SK-MEL-5 (cell line): Measurements from ENCODE around the gene HSF2BP. TPM values are rescaled to one million over a fixed set of nuclear protein-coding genes. Genes with fewer than 3 reads are reported as not detected.
"Not testable (repeated sequence)": the region's sequence is repeated elsewhere in the genome, so short reads cannot be mapped to it uniquely, and the experiment has no call there.

Experiments used
- DNase-seq: peaks from one replicate; pipeline ENCODE4 v3.0.0-alpha.2; 2016; ENCODE audit warnings: low read depth, low spot score
- in situ Hi-C: cut with HindIII; loops from 2 replicates; pipeline ENCODE4 v1.10.0; 2016; ENCODE audit warnings: low sequenced_read_pairs, high pct_unique_total_duplicates, low pct_unique_long_range_greater_than_20kb
- polyA plus RNA-seq, 2 experiments: library from polyadenylated mRNA; depleted of rRNA; stranded (reverse); fragments of >200 nt; gene quantifications; 2 replicates each; pipeline ENCODE4 v1.2.3, GENCODE V29; 2015
- total RNA-seq: library from RNA; depleted of rRNA; stranded (reverse); fragments of >200 nt; shearing (Covaris generic); gene quantifications from 2 replicates; pipeline ENCODE4 v1.2.3, GENCODE V29; 2014; rRNA removed

The HSF2BP gene
- total RNA-seq: 0.40 and 0.77 TPM in 2 replicates
- polyA plus RNA-seq (2015; cell fraction: cytosol; rRNA removed): 0.22 and 1.7 TPM in 2 replicates
- 0.72 TPM in 1 of 2 replicates, not detected in the other for polyA plus RNA-seq (2015; cell fraction: nucleus; rRNA removed)

DNA sequence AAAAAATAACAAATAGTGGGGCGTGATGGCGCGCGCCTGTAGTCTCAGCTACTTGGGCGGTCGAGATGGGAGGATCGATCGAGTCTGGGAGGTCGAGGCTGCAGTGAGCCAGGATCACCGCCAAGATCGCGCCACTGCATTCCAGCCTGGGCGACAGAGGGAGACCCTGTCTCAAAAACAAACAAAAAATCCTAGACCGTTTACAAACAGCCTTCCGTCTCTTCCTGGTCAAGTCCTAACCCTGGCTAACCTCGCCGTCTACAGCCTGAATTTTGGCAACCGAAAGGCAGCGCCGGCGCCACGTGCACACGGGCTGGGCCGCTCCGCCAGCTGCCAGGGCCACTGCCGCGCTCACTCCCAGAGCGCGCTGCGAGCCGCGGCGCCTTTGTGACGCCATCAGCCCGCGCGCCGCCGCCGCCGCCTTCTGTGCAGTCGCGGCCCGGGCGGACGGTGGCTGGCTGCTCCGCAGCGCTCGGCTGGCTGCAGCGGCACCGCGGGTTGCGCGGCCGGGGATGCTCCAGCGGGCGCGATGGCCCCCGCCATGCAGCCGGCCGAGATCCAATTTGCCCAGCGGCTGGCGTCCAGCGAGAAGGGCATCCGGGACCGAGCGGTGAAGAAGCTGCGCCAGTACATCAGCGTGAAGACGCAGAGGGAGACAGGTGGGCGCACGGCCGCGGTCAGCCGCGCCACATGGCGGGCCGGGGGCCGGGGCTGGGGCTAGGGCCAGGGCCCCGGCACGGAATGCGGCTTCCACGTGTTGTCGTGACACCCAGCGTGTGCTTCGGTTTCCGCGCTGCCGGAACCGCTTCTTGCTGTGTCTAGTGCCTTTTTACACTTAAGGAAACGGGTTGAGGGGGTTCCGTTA, at the start of gene HSF2BP, which contains the start of gene RRP1B:
TSS of gene HSF2BP (minus strand) at position 353 of the 865 bp plus-strand sequence. CDS start 1,392 bp downstream, outside the sequence.
TSS of gene RRP1B (plus strand) at position 425 of the 865 bp plus-strand sequence. CDS start at position 530, 105 bp downstream.
- in situ Hi-C loops: no loop called here
- DNase-seq: peak; percentile 76

DNA sequence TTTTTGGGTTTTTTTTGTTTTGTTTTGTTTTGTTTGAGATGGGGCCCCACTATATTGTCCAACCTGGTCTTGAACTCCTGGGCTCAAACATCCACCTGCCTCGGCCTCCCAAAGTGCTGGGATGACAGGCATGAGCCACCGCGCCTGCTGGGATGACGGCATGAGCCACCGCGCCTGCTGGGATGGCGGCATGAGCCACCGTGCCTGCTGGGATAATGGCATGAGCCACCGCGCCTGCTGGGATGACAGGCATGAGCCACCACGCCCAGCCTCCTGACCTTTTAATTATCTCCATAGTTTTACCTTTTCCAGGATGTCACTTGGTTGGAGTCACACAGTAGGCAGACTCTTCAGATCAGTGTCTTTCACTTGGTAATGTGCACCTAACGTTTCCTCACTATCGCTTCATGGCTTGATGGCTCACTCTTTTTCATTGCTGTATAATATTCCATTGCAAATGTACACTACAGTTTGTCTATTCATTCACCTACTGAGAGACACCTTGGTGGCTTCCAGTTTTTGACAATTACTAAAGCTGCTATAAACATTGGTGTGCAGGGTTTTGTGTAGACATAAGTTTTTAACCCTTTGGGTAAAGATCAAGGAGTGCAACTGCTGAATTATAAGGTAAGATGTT, 49.6 kb upstream of the HSF2BP start:
- in situ Hi-C loops: no loop called here
- no peak for DNase-seq

DNA sequence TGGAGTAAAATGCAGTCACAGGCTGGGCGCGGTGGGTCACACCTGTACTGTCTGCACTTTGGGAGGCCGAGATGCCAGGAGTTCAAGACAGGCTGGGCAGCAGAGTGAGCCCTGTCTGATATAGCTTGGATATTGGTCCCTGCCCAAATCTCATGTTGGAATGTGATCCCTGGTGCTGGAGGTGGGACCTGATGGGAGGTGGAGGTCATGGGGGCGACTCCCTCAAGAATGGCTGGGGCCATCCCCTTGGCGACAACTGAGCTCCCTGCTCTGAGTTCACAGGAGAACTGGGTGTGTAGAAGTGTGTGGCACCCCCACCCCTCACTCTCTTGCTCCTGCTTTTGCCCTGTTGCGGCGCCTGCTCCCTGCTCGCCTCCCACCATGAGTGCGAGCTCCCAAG, 48.2 kb upstream of the HSF2BP start:
- in situ Hi-C loops: no loop called here

DNA sequence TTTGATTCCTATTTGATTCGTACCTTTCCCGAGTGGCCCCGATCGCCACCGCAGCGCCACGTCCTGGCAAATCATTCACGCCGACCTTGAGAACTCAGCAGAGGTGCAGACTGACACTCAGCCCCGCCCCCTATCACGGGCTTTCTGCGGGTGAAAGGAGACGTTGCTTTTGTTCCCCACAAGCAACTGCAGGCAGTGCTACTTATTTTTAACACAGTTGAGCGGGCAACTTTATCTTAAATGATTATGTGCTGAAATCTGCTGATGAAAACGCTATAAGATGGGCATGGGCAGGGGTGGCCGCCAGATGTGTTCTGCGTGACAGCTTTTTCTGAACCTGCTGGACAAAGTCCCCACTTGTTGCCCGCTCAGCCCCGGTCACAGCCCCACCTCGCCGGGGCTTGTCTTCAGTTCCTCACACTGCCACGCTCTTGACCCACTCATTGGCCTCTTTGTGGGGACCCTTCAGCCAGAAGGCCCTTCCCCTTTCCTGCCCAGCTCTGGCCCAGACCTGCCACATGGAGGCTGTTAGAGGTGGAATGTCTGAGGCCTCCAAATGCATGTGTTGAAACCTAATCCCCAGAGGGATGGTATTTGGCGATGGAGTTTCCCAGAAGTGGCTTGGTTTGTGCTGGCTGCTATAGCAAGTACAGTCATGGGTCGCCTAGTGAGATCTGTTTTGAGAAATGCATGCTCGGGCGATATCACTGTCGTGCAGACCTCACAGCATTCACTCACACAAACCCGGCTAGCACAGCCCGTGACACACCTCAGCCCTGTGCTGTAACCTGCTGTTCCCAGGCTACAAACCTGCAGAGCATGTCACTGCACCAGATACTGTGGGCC, 44.0 kb upstream of the HSF2BP start:
- in situ Hi-C loops: no loop called here
- no peak for DNase-seq

More for the DNA sequence above, 48.2 kb upstream of the HSF2BP start:
- no peak for DNase-seq

DNA sequence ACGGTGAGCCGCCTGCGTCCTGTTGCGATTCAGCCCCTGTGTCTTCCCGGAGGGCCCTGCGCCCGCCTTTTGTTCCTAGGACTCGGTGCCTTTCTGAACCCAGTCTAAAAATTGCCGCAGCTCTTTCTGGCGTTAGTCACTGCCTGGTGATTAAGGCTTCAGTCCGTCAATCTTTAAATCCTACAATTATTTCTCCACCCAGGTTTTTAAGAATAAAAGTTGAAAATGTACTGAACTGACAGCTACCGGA, 43.4 kb upstream of the HSF2BP start:
- in situ Hi-C loops: no loop called here
- no peak for DNase-seq

DNA sequence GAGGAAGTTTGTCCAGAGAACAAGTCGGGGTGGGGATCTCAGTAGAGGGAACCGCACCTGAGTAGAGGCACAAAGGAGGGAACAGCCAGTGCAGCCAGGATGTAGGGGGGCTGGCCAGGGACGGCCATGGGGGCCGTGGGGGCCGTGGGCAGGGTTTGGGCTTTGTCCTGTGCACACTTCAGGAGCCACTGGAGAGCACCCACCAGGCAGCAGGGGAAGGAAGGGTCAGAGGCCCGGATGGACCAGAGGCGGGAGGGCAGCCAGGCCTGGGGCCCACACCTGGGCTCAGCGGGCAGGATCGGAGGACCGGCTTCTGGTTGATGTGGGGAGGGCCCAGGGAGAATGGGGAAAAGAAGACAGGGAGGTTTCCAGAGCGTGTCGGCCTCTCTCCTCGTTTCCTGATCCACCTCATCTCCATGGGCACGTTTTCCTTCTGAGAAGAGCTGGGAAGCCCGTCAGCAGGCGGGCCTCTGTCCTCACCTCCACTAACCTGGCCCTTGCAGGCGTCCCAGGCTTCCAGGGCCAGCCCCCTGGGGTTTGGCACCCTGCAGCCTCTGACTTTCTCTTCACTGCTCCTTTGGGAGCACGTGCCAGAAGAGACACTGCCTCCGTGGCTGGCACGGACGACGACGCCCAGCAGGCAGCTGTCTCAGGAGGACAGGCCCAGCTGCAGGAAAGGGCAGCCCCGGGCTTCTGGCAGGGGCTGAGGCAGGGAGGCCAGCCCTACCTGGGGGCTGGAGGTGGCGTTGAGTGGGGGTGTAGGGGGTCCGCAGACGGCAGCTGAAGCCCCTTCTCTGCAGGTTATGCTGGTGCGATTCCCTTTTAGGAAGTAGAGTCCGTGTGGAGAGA, 42.9 kb upstream of the HSF2BP start:
- in situ Hi-C loops: no loop called here

DNA sequence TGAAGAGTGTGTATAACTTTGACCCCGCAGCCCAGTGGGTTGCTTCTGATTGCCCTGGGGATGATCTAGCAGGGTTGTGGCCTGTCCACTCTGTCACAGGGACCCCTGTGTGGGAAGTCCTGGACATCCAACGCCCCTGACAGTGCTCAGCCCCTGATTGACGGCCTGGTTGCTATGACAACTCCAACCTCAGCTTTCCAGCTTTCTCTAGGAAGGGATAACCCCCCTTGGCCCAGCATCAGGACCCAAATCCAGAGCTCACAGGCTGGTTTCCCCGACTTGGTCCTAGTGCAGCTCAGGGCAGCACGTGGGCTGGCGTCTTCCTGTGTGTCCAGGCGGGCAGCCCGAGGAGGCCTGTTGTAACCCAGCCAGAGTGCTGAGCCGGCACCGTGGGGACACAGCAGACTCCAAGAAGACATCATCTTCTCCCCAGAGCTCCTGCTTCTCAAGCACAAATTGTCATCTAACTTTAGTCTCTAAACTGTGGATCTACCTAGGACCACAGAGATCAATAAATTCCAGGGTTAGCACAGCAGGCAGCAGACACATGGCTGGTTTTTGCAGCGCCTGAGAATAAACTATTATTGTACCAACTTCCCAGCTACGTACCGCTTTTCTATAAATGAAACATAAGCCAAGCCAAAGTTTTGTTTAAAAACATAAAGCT, 40.8 kb upstream of the HSF2BP start:
- no peak for DNase-seq
- in situ Hi-C loops: no loop called here

More for the DNA sequence above, 42.9 kb upstream of the HSF2BP start:
- DNase-seq: no peak

DNA sequence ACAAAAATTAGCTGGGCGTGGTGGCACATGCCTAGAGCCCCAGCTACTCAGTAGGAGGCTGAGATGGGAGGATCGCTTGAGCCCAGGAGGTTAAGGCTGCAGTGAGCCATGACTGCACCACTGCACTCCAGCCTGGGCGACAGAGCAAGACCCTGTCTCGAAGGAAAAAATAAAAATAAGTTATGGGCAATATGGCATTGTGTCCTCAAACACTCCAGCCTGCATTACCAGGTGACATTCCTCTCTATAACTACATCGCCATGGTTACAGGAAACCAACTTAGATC, 40.1 kb upstream of the HSF2BP start:
- in situ Hi-C loops, DNase-seq: not testable (repeated sequence)

DNA sequence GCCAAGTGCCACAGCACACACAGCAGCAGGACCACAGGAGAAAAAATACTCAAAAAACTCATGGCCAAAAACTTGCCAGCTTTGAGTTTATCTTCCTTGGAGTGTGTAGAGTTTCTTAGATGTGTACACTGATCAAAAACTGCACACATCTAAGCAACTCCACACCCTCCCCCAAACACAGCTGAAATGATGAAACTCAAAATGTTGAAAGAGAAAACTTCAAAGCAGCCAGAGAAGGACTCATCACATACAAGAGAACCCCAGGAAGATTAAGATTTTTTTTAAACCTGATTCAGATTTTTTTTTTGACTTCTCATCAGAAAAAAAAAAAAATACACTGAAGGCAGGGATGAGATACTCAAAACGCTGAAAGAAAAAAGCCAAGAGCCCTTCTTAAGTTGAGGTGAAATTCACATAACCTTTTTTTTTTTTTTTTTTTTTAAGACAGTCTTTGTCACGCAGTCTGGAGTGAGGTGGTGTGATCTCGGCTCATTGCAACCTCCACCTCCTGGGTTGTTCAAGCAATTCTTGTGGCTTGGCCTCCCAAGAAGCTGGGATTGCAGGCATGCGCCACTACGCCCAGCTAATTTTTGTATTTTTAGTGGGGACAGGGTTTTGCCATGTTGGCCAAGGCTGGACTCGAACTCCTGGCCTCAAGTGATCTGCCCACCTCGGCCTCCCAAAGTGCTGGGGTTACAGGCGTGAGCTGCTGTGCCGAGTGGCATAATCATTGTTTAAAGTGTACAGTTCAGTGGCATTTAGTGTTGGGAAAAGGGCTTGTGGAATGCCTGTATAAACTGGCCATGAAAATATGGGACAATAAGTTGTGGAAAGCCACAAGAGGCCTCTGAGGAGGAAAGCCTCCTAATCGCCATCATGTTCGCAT, 38.7 kb upstream of the HSF2BP start:
- in situ Hi-C loops: no loop called here
- DNase-seq: no peak

DNA sequence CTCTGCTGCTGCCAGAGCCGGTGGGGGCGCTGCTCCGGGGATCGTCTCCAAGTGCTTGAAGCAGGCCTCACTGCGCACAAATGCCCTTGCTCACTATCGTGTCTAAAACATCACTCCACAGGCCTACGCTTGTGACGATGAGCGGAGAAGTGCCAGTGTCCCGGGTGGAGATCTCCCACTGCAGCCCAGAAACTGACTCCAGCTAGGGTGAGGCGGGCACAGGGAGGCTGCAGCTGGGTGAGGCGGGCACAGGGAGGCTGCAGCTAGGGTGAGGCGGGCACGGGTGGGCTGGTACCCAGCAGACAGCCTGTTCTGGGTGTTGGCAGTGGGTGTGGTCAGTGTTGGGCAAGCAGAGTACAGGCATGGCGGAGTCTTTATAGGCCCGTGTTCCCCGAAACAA, 36.9 kb upstream of the HSF2BP start:
- in situ Hi-C loops: no loop called here
- DNase-seq: no peak

DNA sequence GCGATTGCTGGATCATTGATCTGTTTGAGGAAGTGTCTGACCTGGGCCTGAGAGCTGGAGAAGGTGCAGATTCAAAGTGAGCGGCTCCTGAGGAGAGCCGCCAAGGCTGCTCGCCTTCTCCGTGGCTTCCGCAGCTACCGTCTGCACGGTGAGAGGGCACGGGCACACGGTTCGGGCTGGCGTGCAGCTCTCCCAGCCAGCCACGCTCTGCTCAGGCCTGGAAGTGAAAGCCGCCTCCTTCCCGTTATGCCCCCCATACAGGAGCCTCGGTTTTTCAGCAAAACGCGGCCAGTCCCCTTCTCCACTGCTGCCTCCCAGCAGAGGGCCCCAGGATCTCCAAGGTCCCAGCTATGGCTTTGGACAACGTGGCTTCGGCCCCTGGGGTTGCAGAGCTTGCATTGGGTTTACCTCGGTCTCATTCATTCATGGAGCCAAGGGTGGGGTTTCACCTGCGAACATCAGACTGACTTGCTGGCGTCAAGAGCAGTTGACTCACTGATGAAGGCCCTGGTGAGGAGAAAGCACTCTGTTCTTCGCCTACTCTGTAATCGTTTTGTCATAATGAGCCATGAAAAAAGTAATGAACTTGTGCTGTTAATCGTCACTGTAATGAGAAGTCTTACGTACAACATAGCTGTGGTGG, 35.3 kb upstream of the HSF2BP start:
- in situ Hi-C loops: no loop called here
- no peak for DNase-seq

DNA sequence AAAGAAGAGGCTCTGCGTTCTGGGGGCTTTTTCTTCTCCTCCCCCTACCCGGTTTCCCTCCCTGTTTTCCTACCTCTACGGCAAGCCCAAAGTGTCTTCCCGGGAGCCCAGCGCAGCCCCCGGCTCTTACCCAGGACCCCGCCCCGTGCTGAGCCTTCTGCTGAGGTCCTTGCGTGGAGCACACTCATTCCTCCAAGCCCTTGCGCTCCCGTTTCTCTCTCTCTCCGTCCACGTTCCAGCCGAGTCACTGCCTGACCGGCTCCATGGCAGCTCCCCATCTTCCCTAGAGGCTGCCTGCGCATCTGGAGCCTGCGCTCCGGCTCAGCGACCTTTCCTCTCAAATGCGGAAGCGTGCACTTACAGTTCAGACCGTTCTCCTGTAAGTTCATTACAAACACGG, 34.7 kb upstream of the HSF2BP start:
- in situ Hi-C loops: no loop called here
- DNase-seq: no peak

DNA sequence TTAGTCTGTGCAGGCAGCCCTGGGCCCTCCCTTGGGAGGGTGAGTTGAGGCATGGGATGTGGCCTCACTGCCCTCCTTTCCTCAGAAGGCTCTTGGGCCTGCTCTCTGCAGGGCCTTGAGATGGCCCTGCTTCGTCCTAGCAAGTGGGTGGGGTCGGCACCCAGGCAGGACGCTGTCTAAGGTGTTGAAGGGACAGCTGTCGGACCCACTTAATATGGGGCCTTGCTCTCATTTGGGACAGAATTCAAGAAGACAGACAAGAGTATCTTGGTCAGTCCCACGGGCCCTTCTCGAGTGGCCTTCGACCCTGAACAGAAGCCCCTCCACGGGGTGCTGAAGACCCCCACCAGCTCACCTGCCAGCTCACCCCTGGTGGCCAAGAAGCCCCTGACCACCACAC, 33.7 kb upstream of the HSF2BP start:
- no peak for DNase-seq
- in situ Hi-C loops: no loop called here

DNA sequence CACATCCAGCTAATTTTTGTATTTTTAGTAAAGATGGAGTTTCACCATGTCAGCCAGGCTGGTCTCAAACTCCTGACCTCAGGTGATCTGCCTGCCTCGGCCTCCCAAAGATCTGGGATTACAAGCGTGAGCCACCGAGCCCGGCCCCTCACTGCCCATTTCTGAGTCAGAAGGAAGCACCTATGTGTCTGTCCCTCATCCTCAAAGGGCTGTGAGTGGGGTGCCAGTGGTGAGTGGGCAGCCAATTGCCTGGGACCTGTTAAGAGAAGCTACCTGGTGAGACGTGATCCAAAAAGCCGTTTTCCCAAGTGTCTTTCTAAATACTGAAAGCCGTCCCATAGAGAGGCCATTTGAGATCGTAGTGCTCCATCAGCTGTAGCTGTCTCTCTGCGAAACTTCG, 32.5 kb upstream of the HSF2BP start:
- in situ Hi-C loops: no loop called here
- no peak for DNase-seq

DNA sequence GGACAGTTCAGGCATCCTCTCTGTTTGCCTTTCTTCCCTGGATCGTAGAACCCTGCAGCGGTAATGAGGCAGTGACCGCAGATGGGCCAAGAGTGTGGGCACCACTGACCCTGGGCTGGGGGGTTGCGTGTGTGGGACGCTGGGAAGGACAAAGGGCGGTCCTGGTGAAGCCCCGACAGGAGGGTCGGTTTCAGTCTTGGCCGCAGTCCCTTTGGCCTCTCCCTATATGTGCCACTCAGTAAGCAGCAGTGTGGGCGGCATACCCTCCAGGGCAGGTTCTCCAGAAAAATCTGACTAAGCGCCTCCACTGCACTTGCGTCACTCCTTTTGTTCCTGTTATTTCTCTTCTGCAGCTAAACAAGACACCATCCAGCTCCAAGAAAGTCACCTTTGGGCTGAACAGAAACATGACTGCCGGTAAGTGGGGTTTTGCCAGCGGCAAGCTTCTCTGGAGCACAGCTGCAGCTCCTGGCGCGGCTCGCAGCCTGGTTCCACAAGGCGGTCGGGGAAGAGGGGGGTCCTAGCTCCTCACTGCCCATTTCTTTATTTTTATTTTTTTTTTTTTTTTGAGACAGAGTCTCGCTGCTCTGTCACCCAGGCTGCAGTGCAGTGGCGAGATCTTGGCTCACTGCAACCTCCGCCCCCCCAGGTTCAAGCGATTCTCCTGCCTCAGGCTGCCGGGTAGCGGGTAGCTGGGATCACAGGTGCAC, 32.0 kb upstream of the HSF2BP start:
- in situ Hi-C loops: no loop called here
- DNase-seq: no peak
